HL-60 (cell line): ENCODE results near the gene HDX.
"Not testable (repeated sequence)": the region's sequence is repeated elsewhere in the genome, so short reads cannot be mapped to it uniquely, and the experiment has no call there.

Source experiments
- DNase-seq, 2 experiments: peaks; one replicate each; pipeline ENCODE4 v3.0.0-alpha.2; 2010 to 2020; ENCODE audit warnings: low read depth in 1 of 2, low spot score in 1 of 2
- H3K27ac ChIP-seq: fragments of 250-450 bp; sonication (Bioruptor Pico); replicated peaks from 2 replicates; pipeline ENCODE4 v1.5.1; 2020; ENCODE audit warnings: mild to moderate bottlenecking, moderate library complexity
- H3K27me3 ChIP-seq: fragments of 250-450 bp; sonication (Bioruptor Pico); 2 replicates; pipeline ENCODE4 v1.5.1; 2021; ENCODE audit warnings: mild to moderate bottlenecking, moderate library complexity; ENCODE audit not compliant: insufficient read depth, poor library complexity, severe bottlenecking
- H3K4me3 ChIP-seq: replicated peaks from 2 replicates; pipeline ENCODE4 v1.5.1; 2011; ENCODE audit warnings: mild to moderate bottlenecking, control low read depth, low read length; ENCODE audit not compliant: insufficient read depth
- CTCF ChIP-seq: IDR thresholded peaks from one replicate; pipeline ENCODE4 v1.5.1; 2011; ENCODE audit warnings: low read length, control low read depth, inconsistent platforms; ENCODE audit not compliant: insufficient read depth
- GABPA ChIP-seq: IDR thresholded peaks from 2 replicates; pipeline ENCODE4 v1.6.1; 2012; ENCODE audit warnings: low read depth
- POLR2AphosphoS5 ChIP-seq: IDR thresholded peaks from 2 replicates; pipeline ENCODE4 v1.6.1; 2012; ENCODE audit warnings: low read depth
- REST ChIP-seq: IDR thresholded peaks from 2 replicates; pipeline ENCODE4 v1.6.1; 2012; ENCODE audit warnings: low read depth; ENCODE audit not compliant: insufficient replicate concordance
- SPI1 ChIP-seq: IDR thresholded peaks from 2 replicates; pipeline ENCODE4 v1.6.1; 2012; ENCODE audit warnings: low read depth, mild to moderate bottlenecking, borderline replicate concordance

Gene HDX

GRCh38 chrX:84320614-84321013 is 181.6 kb downstream of the HDX start:
- Histone ChIP-seq H3K27ac (no peak overlapping the region), H3K4me3 (no peak overlapping the region), H3K27me3 (no peaks in the 10 kb centered on the region)
- DNase-seq, result no peak
- TF ChIP-seq POLR2AphosphoS5 (no peak), CTCF (no peak), REST (no peak), SPI1 (no peak), GABPA (no peak)

- no peak for DNase-seq
- no peaks in the 10 kb centered on the region for H3K27me3 ChIP-seq
- TF ChIP-seq GABPA (no peak), CTCF (no peak), SPI1 (no peak), REST (no peak), POLR2AphosphoS5 (no peak)
- H3K4me3 ChIP-seq, result no peak overlapping the region
- H3K27ac ChIP-seq, result no peak overlapping the region
Measured at GRCh38 chrX:84320023-84320422, 182.2 kb downstream of the HDX start.

- Histone ChIP-seq H3K27me3 (no peaks in the 10 kb centered on the region), H3K27ac (no peak overlapping the region), H3K4me3 (no peak overlapping the region)
- TF ChIP-seq GABPA, result no peak
- no peak for TF ChIP-seq POLR2AphosphoS5
- TF ChIP-seq REST, result no peak
- TF ChIP-seq SPI1, result no peak
- no peak for TF ChIP-seq CTCF
- DNase-seq, result no peak
Measured at GRCh38 chrX:84318661-84319060, 183.6 kb downstream of the HDX start.

GRCh38 chrX:84315946-84316345 is 186.3 kb downstream of the HDX start:
- not testable (repeated sequence) for DNase-seq, H3K4me3 ChIP-seq, H3K27ac ChIP-seq, H3K27me3 ChIP-seq
